CD4-positive, alpha-beta T cell treated with Interleukin-2 at 100 ng/mL for 4 hours (primary cell): ENCODE results near the gene SERP2.

ENCODE experiments used
- DNase-seq: peaks from one replicate; pipeline ENCODE4 v3.0.0-alpha.2; 2020; ENCODE audit warnings: low spot score

The SERP2 gene

DNA sequence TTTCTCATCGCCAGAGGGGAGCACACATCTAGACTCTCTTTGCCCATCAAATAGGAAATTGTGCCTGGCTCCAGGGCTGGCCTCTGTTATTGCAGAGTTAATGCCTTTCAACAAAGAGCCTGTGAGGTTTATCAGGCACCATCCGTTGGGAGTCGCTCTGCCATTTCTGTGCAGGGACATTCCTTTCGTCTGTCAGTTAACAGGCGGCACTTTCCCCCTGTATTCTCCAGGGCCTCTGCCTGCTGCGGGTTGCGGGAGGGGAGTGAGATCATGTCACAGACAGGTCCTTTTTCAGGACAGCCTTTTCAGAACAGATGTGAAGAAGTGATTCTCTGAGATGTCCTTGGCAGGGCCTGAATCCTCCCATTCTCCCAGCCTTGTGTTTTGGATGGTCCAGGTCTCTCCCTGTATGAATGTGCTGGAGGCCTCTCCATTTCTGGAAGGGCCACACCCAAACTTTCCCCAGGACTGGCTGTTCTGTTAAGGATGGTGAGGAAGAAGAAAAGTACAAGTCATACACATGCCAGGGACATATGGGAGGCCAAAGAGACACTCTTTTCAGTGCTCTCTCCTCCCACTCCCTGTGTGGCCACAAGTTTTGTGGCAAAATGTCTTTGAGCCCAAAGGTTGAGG, 14.9 kb downstream of the SERP2 start:
- DNase-seq: no peak

GRCh38 chr13:44389060-44389666, 15.5 kb downstream of the SERP2 start:
- DNase-seq: no peak

DNA sequence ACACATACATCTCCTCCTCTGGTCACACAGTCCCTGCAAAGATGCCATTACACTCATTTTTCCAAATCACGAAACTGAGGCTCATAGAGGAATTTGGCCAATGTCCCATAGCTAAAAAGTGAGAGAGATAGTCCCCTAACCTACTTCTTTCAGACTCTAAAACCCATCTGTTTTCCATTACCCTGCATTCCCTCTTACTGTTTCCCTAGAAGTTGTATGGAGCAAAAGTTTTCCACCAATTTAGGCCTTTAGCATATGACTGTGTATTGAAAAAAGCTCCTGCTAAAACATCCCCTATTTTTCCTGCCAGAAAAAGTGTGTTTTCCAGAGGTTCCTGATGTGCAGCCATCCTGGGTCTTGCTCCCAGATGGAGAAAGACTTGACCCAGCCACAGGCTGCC, 16.3 kb downstream of the SERP2 start:
- no peak for DNase-seq

GRCh38 chr13:44393391-44393790, 19.8 kb downstream of the SERP2 start:
- DNase-seq: no peak

DNA sequence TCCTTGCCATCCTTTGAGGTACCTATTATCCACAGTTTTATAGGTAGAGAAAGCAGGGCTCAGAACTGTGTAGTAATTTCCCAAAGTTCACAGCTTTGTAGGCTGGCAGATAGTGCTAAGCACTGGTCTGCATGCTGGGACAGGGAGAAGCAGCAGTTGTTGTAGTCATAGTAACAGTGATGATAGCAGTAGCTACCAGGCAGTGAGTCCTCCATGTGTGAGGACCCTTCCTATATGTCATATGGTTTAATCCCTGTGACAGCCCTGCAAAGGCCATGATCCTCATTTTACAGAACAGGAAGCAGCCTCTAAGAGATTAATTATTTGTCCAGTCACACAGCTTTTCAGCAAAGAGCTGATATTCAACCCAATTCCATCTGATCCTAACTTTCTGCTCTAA, 21.0 kb downstream of the SERP2 start:
- no peak for DNase-seq

DNA sequence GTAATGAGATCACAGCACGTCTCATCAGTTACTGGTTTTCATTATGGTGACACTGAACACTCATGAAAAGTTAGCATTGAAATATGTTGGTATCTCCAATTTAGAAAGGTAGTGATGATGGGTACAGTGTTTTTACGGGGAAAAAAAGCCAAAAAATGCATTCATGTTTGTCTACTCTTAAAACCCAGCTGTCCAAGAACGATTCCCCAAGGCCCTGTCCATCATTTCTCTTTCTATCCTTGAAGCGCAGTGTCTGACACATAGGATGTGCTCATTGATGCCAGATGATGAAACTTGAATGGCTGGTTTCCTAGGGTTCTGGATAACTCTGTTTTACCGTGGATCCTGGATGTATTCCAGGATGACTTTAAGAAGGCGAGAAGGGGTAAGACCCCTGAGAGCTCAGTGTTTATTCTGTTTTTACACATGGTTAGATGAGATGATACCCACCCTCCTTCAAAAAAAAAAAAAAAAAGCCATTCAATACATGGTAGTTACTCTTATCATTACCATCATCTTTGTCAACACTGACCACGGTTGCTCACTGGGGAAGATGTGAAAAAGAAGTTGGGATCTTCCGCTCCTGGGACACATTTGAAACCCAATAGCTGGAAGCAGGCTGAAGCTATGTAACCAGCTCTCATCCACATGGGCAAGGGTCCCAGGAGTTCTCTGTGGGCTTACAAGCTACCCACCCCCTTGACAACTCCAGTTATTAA, 22.5 kb downstream of the SERP2 start:
- no peak for DNase-seq

DNA sequence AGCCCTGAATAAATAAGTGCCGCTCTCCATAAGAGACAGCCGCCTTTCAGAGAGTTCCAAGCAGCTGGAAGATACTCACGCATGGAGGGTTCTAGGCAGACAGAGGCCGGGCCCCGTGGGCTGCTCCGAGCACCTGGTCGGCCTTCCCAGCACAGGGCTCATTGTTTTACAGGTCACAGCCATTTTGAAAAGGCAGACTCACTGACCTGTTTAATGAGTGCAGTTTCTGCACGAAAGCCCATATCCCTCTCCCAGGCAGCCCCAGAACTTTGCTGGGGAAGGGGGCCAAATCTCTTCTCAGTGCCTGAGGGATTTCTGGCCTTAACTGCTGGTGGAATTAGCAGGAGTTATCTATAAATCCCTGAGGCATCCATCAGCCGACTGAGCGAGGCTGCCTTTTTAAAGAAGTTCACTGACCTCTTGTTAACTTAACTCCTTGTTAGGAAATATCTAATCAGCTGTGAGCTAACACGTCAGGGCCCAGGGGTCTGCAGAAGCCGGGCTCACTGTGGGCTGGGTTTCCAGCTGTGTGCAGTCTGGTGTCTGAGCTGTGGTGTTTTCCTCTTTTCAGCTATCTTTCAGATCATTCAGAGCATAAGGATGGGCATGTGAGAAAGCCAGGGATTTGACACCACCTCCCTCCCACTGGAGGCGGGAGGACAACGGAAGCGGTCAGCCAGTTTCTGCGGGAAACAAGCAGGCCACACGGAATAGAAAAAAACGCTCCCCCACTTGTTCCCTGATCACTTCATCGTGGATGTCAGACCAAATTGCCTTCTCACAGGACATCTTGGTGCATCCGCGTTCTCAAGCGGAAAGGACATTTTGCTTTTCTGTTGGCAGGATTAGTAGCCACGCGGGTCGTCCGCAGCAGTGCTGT, 23.3 kb downstream of the SERP2 start:
- no peak for DNase-seq

- no peak for DNase-seq
Measured at GRCh38 chr13:44397766-44398223, 24.2 kb downstream of the SERP2 start.

DNA sequence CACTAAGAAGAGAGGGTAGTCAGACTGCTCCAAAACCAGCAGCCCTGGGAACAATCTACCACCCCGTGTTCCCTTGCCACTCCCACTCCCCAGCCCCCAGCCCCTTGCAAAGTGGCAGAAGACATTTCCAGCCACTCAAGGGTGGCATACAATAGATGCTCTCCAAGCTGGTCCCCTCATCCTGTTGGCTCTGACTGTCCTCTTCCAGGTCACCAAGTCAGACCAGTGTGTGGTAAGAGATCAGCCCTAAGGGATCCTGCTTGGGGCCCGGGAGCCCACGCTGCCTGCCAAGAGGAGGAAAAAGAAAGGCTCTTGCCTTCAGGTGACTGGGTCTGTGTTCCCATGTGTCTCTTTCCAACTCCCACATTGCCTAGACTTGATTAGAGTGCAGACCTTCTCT, 25.0 kb downstream of the SERP2 start:
- no peak for DNase-seq

DNA sequence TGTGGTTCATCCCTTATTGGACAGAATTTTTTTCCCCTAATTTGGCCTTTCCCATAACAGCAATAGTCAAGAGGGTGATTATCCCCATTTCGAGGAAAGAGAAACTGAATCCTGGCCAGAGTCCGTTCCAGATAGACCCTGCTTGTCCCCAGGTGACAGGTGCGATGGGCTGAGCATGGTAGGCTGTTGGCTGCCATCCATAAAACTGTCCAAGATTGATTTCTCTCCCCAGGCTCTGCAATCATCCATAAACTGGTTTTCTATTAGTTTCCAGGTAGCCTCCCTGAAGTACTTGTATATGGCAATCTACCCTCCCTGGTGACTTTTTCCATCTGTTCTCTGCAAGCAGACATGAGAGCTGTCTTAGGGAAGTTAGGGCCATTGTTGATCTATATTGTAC, 25.4 kb downstream of the SERP2 start:
- no peak for DNase-seq

DNA sequence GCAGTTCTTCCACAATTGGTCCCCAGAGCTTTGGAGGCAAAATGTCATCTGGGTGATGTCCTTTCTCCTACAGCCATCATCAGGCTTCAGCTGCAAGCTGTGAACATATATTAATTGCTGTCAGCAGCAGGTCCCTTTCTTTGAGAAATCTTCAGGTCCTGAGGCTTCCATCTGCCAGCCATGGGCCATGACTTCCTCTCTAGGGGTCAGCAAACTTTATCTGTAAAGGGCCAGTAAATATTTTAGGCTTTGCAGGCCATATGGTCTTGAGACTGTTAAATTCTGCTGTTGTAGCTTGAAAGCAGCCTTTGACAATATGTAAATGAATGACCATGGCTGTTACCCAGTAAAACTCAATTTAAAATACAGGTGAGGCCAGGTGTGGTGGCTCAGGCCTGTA, 27.1 kb downstream of the SERP2 start:
- DNase-seq: no peak

DNA sequence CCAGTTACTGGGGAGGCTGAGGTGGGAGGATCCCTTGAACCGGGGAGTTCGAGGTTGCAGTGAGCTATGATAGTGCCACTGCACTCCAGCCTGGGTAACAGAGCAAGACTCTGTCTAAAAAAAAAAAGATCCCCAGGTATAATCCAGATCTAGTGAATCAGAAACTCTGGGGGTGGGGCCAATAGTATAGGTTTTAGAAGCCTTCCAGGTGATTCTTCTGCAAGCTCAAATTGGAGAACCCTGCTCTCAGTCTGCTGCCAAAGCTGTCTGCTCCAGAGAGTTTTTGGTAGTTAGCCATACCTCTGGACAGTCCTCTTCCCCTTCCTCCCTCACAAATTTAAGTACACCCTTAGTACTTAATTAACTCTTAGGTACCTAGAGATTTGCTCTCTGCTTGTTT, 28.0 kb downstream of the SERP2 start:
- no peak for DNase-seq

DNA sequence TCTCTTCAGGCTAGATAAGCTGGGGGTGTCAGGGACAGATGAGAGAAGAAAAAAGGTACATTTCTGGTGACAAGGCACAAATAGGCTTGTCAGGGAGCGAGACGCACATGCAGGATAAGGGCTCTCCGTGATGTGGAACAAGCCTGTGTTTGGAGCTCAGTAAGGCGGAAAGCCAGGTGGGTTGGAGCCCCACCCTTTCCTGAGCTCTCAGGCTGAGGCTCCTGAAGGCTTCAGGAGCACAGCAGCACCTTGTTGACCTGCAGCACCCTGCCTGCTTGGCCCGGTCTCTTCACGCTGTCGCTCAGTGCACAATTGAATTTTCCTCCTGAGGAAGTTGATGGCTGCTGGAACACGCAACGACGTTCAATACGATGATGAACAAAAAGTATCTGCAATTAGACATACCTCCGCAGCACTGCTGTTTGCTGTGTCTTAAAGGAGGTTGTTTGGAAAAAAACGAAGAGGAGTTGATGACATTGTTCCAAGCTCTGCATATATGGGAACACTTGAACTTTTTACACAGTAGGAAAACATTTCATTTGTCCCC, 29.3 kb downstream of the SERP2 start:
- DNase-seq: no peak

- DNase-seq: no peak
Measured at GRCh38 chr13:44403461-44404056, 29.9 kb downstream of the SERP2 start.

DNA sequence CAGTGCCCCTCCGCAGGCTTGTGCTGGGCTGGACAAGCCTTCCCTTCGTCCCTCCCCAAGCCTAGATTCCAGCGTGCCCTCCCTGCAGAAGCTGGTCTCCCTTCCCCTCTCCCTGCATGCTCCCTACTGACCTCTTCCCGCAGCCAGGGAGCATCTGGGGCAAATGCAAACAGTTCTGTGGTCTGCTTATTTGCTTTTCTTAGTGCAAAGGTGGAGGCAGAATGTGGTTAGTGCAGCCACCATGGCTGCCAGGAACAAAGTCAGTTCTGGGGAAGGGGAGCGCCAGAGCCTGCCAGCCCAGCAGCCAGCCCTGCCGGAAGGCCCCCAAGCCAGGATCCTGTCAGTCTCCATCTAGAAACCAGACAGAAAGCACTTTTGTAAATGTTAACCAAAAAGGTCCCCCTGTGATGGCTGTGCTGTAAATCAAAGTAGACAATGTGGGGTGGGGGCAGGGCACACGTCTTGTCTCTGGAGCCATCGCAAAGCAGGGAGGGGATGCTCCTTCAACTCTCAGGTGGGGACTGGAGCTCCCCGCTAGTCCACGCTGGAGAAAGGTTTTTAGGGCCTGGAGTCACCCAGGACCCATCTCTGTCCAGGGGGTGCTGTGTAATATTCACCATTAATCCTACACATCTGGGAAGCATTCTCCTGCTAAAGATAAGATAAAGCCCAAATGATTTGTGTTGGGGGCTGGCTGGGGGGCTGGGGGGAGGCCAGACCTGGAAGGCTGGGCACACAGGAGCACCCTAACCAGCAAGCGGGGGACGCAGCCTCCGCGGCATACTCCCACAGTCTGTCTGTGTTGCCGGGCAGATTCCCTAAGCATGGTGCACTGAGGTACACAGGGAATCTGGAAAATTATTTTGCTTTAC, 30.9 kb downstream of the SERP2 start:
- no peak for DNase-seq

DNA sequence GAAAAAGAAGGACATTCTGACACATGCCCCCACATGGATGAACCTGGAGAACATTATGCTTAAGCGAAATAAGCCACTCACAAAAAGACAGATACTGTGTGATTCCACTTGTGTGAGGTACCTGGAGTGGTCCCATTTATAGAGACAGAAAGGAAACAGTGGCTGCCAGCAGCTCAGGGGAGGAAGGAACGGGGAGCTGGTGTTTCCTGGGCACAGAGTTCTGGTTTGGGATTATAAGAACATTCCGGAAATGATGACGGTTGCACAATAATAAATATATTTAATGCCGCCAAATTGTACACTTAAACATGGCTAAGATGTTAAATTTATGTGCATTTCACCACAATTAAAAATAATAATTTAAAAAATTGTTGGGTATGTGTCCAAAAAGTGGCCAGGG, 33.0 kb downstream of the SERP2 start:
- no peak for DNase-seq

DNA sequence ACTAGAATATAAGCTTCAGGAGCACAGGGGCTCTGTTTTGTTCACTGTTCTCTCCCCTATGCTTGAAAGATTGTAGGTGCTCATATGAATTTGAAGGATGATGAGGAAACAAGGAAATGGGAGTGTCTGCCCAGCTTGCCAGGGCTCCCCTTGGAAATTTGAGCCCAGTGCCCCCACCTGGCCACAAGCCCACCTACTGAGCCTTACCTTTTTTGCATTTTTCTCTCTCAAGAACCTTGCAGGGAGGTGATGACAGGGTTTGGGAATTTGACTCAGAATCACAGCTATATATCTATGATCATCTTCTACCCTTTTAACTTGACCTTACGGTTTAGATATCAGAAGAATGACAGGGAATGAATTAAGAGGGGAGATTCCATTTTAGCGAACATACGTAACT, 33.8 kb downstream of the SERP2 start:
- DNase-seq: no peak

GRCh38 chr13:44407891-44408290, 34.3 kb downstream of the SERP2 start:
- no peak for DNase-seq

- no peak for DNase-seq
Measured at GRCh38 chr13:44409595-44409994, 36.0 kb downstream of the SERP2 start.

DNA sequence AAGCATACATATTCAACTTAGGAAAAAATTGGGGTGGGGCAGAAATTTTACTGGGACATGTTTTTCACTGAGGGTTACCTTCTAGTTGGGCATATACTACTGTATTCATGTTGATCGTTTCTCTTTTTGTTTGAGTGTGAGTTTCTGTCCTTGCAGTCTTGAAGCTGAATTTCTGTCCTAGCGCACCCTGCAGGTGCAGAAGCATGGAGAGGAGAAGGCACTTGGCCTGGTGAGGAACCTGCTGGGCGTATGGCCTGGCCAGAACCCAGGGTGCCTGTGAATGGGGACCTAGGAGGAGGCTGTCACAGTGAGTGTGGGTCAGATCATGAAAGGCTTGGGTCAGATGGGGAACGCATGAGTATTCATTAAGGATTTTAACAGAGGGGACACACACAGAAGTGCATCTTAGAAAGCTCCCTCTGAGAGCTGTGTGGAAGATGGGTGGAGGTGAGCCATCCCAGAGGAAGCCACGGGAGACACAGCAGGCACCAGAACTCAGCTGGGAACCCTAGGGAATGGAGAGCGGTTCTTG, 36.8 kb downstream of the SERP2 start:
- DNase-seq: no peak

GRCh38 chr13:44411841-44412240, 38.2 kb downstream of the SERP2 start:
- DNase-seq: no peak
